HCT116 (cell line): ENCODE measurements around the gene CNTN2. TPM values are rescaled to one million over a fixed set of nuclear protein-coding genes. Genes with fewer than 3 reads are reported as not detected.

ENCODE experiments used
- ATAC-seq: fragments of 200-7000 bp; cut with Tn5 transposase; 2 replicates; pipeline ENCODE4 v1.9.1; 2020; ENCODE audit warnings: mild to moderate bottlenecking, moderate library complexity
- BruUV-seq: library from RNA; stranded (reverse); fragments of 400-500 nt; replicated peaks from 2 replicates; lab custom pipeline; 2021; lab: Mats Ljungman, UMichigan
- CTCF ChIA-PET: fragments of 300-600 bp; sonication (Branson Sonifier 250); formaldehyde crosslinking; loops from one replicate; lab custom pipeline; 2021; ENCODE audit warnings: antibody characterized with exemption; lab: Charles Lee
- POLR2A ChIA-PET: fragments of 300-600, 350-600 bp; sonication (Branson Sonifier 250); formaldehyde crosslinking; loops from one replicate; lab custom pipeline; 2021; ENCODE audit warnings: antibody characterized with exemption; lab: Charles Lee
- RAD21 ChIA-PET, 2 experiments: fragments of 300-600 bp; sonication (Branson Sonifier 250); formaldehyde crosslinking; loops; one replicate each; lab custom pipeline; 2023; ENCODE audit warnings: low total read pairs in 2 of 2; ENCODE audit not compliant: uncharacterized antibody in 2 of 2, unreplicated experiment in 2 of 2, low non-redundant PET in 1 of 2; lab: Charles Lee
- DNase-seq: peaks from one replicate; pipeline ENCODE4 v3.0.0-alpha.2; 2010; ENCODE audit warnings: low read depth, low spot score
- H2AFZ ChIP-seq: fragments of 200-600 bp; shearing (Covaris generic), sonication (generic); 2 replicates; pipeline ENCODE4 v1.6.1; 2017; ENCODE audit warnings: low read depth, mixed run types, mixed read lengths, antibody characterized with exemption, low read length; ENCODE audit not compliant: poor library complexity, severe bottlenecking
- H3K27ac ChIP-seq: 2 replicates; pipeline ENCODE4 v1.5.1; 2012; ENCODE audit warnings: low read depth, low read length
- H3K27me3 ChIP-seq: fragments of 200-600 bp; sonication (generic); 2 replicates; pipeline ENCODE4 v1.6.1; 2016; ENCODE audit warnings: mixed run types, low read length, mixed read lengths; ENCODE audit not compliant: insufficient read depth
- H3K36me3 ChIP-seq, 2 experiments: fragments of 200-500 bp in 1 of 2; fragments of 200-600 bp in 1 of 2; sonication (Bioruptor generic) in 1 of 2; sonication (generic) in 1 of 2; 2 replicates each; pipeline versions ENCODE4 v1.5.1 to v1.6.1; 2014 to 2016; ENCODE audit warnings: low read length in 2 of 2, inconsistent platforms in 1 of 2, mixed read lengths in 1 of 2, mixed run types in 1 of 2; ENCODE audit not compliant: insufficient read depth in 2 of 2, control insufficient read depth in 1 of 2
- H3K4me1 ChIP-seq, 2 experiments: fragments of 200-600 bp in 1 of 2; sonication (generic) in 1 of 2; 2 replicates each; pipeline versions ENCODE4 v1.5.1 to v1.6.1; 2012 to 2017; ENCODE audit warnings: low read length in 2 of 2, inconsistent platforms in 1 of 2, mild to moderate bottlenecking in 1 of 2, mixed read lengths in 1 of 2, mixed run types in 1 of 2, moderate library complexity in 1 of 2; ENCODE audit not compliant: insufficient read depth in 2 of 2, control insufficient read depth in 1 of 2
- H3K4me2 ChIP-seq: fragments of 200-600 bp; sonication (generic); 2 replicates; pipeline ENCODE4 v1.6.1; 2017; ENCODE audit warnings: mixed run types, low read length, mixed read lengths
- H3K4me3 ChIP-seq, 2 experiments: fragments of 200-600 bp in 1 of 2; sonication (generic) in 1 of 2; replicated peaks in 1 of 2; 2 replicates each; pipeline ENCODE4 v1.5.1; 2011 to 2016; ENCODE audit warnings: low read length in 2 of 2, control low read depth in 1 of 2, low read depth in 1 of 2, mild to moderate bottlenecking in 1 of 2, mixed read lengths in 1 of 2, mixed run types in 1 of 2
- H3K79me2 ChIP-seq: fragments of 200-600 bp; sonication (generic); 2 replicates; pipeline ENCODE4 v1.6.1; 2017; ENCODE audit warnings: mild to moderate bottlenecking, mixed run types, low read length, moderate library complexity, mixed read lengths; ENCODE audit not compliant: insufficient read depth
- H3K9ac ChIP-seq: fragments of 200-600 bp; sonication (generic); 2 replicates; pipeline ENCODE4 v1.6.1; 2016; ENCODE audit warnings: low read length, mixed read lengths
- H3K9me2 ChIP-seq: fragments of 200-600 bp; sonication (generic), shearing (Covaris generic); 2 replicates; pipeline ENCODE4 v1.6.1; 2017; ENCODE audit warnings: mixed run types, mild to moderate bottlenecking, moderate library complexity; ENCODE audit not compliant: insufficient read depth
- H3K9me3 ChIP-seq, 2 experiments: fragments of 200-500 bp in 1 of 2; fragments of 200-600 bp in 1 of 2; sonication (Bioruptor generic) in 1 of 2; sonication (generic) in 1 of 2; 2 replicates each; pipeline ENCODE4 v1.6.1; 2014 to 2017; ENCODE audit warnings: low read length in 2 of 2, mixed read lengths in 2 of 2, inconsistent platforms in 1 of 2, low read depth in 1 of 2, mild to moderate bottlenecking in 1 of 2, mixed run types in 1 of 2, moderate library complexity in 1 of 2; ENCODE audit not compliant: control insufficient read depth in 1 of 2, insufficient read depth in 1 of 2
- H4K20me1 ChIP-seq: fragments of 200-600 bp; sonication (generic), shearing (Covaris generic); 2 replicates; pipeline ENCODE4 v1.6.1; 2017; ENCODE audit warnings: mixed run types, mild to moderate bottlenecking, moderate library complexity; ENCODE audit not compliant: insufficient read depth
- CEBPB ChIP-seq: IDR thresholded peaks from 2 replicates; pipeline ENCODE4 v1.6.1; 2012; ENCODE audit warnings: low read depth
- CTCF ChIP-seq, 3 experiments: fragments of 200-600 bp in 1 of 3; sonication (generic) in 1 of 3; IDR thresholded peaks in 2 of 3; conservative IDR thresholded peaks in 1 of 3; 2 replicates each; pipeline ENCODE4 v1.5.1; 2012 to 2017; ENCODE audit warnings: low read depth in 2 of 3, low read length in 2 of 3, antibody characterized with exemption in 1 of 3, borderline replicate concordance in 1 of 3, control low read depth in 1 of 3, mild to moderate bottlenecking in 1 of 3, mixed read lengths in 1 of 3, mixed run types in 1 of 3, moderate library complexity in 1 of 3; ENCODE audit not compliant: insufficient read depth in 1 of 3
- ELF1 ChIP-seq: IDR thresholded peaks from 2 replicates; pipeline ENCODE4 v1.6.1; 2012; ENCODE audit warnings: low read depth, borderline replicate concordance
- EZH2phosphoT487 ChIP-seq: fragments of 200-600 bp; IDR thresholded peaks from 2 replicates; pipeline ENCODE4 v1.6.1; 2018; ENCODE audit warnings: antibody characterized with exemption, borderline replicate concordance
- FOSL1 ChIP-seq: IDR thresholded peaks from 2 replicates; pipeline ENCODE4 v1.6.1; 2012; ENCODE audit warnings: low read depth
- POLR2A ChIP-seq: IDR thresholded peaks from 2 replicates; pipeline ENCODE4 v1.7.0; 2011; ENCODE audit warnings: borderline replicate concordance; ENCODE audit not compliant: insufficient read depth, insufficient read length; ENCODE audit errors: extremely low read depth
- POLR2AphosphoS5 ChIP-seq: IDR thresholded peaks from 2 replicates; pipeline ENCODE4 v1.6.1; 2011; ENCODE audit warnings: mild to moderate bottlenecking, low read depth, low read length, moderate library complexity
- RAD21 ChIP-seq: IDR thresholded peaks from 2 replicates; pipeline ENCODE4 v1.6.1; 2012; ENCODE audit warnings: low read depth, mild to moderate bottlenecking
- SP1 ChIP-seq: IDR thresholded peaks from 2 replicates; pipeline ENCODE4 v1.6.1; 2012; ENCODE audit warnings: low read depth
- SRF ChIP-seq: IDR thresholded peaks from 2 replicates; pipeline ENCODE4 v1.6.1; 2012; ENCODE audit warnings: low read depth
- TCF7L2 ChIP-seq: IDR thresholded peaks from 2 replicates; pipeline ENCODE4 v1.7.0; 2011; ENCODE audit warnings: borderline replicate concordance, inconsistent platforms; ENCODE audit not compliant: insufficient read depth, insufficient read length; ENCODE audit errors: extremely low read depth
- YY1 ChIP-seq: IDR thresholded peaks from 2 replicates; pipeline ENCODE4 v1.6.1; 2011; ENCODE audit warnings: low read length, low read depth, moderate library complexity, mild to moderate bottlenecking; ENCODE audit not compliant: insufficient replicate concordance; ENCODE audit errors: extremely low read depth
- ZFX ChIP-seq: fragments of 450-650 bp; IDR thresholded peaks from 2 replicates; pipeline ENCODE4 v1.6.1; 2017
- ZNF274 ChIP-seq: fragments of 200-500 bp; sonication (Bioruptor generic); IDR thresholded peaks from 2 replicates; pipeline ENCODE4 v1.6.1; 2014; ENCODE audit warnings: mild to moderate bottlenecking, low read depth, low read length, inconsistent platforms
- intact Hi-C: fragments of 100-400 bp; cut with micrococcal nuclease; formaldehyde crosslinking; loops from 2 replicates; pipeline ENCODE4 v1.10.0; 2022
- total RNA-seq: library from RNA; stranded (reverse); gene quantifications from one replicate; pipeline ENCODE4 v1.2.1, GENCODE V29; 2021; ENCODE audit not compliant: unreplicated experiment
- TF ChIP-seq, protein P1 (sequence below): IDR thresholded peaks from 2 replicates; pipeline ENCODE4 v1.6.1; 2012
- TF ChIP-seq, protein P2 (sequence below): IDR thresholded peaks from 2 replicates; pipeline ENCODE4 v1.6.1; 2012

The CNTN2 gene
- total RNA-seq, 1 experiment from 2014 or later = 0.15 TPM

- H3K4me1 ChIP-seq = no peaks in the 10 kb centered on the region
- no peaks in the 10 kb centered on the region for H4K20me1 ChIP-seq
- no peak overlapping the region for H3K4me2 ChIP-seq
- RAD21 ChIA-PET = no interaction called here
- no TSS peak for BruUV-seq
- TF ChIP-seq ZFX (no peak), RAD21 (no peak), YY1 (no peak), POLR2AphosphoS5 (no peak), POLR2A (no peak), ELF1 (no peak), EZH2phosphoT487 (no peak), SRF (no peak), SP1 (no peak), CEBPB (no peak), FOSL1 (no peak), TCF7L2 (no peak), CTCF (IDR thresholded peaks at IDR 0.05 in 2 of 3, conservative IDR thresholded peaks at IDR 0.05 in 1 of 3; ENCODE audit: borderline replicate concordance in 1 of 3, insufficient read depth in 1 of 3, low read depth in 2 of 3, low read length in 2 of 3) (no peak), ZNF274 (no peak)
- TF ChIP-seq, protein P1, sequence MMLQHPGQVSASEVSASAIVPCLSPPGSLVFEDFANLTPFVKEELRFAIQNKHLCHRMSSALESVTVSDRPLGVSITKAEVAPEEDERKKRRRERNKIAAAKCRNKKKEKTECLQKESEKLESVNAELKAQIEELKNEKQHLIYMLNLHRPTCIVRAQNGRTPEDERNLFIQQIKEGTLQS = no peak
- TF ChIP-seq, protein P2, sequence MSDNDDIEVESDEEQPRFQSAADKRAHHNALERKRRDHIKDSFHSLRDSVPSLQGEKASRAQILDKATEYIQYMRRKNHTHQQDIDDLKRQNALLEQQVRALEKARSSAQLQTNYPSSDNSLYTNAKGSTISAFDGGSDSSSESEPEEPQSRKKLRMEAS = no peak
- no peak overlapping the region for H3K4me3 ChIP-seq
- DNase-seq (no peak), ATAC-seq (no peak)
- no peaks in the 10 kb centered on the region for H3K9me2 ChIP-seq
- no peaks in the 10 kb centered on the region for H3K9me3 ChIP-seq
- H3K9ac ChIP-seq = no peak overlapping the region
- no peaks in the 10 kb centered on the region for H3K27me3 ChIP-seq
- H2AFZ ChIP-seq = no peak overlapping the region
- POLR2A ChIA-PET = no interaction called here
- CTCF ChIA-PET = no interaction called here
- H3K36me3 ChIP-seq = no peaks in the 10 kb centered on the region
- H3K27ac ChIP-seq = no peak overlapping the region
- H3K79me2 ChIP-seq = no peaks in the 10 kb centered on the region
- intact Hi-C loops = no loop called here
Measured at GRCh38 chr1:205008896-205009295, 34.1 kb upstream of the CNTN2 start.
